Hepatic stellate cell (primary cell): Measurements from ENCODE around the gene TKTL1.
"Not testable (repeated sequence)": the region's sequence is repeated elsewhere in the genome, so short reads cannot be mapped to it uniquely, and the experiment has no call there.

Experiments
- DNase-seq: peaks from one replicate; pipeline ENCODE4 v3.0.0; 2011; ENCODE audit warnings: low spot score

TKTL1 gene

DNA sequence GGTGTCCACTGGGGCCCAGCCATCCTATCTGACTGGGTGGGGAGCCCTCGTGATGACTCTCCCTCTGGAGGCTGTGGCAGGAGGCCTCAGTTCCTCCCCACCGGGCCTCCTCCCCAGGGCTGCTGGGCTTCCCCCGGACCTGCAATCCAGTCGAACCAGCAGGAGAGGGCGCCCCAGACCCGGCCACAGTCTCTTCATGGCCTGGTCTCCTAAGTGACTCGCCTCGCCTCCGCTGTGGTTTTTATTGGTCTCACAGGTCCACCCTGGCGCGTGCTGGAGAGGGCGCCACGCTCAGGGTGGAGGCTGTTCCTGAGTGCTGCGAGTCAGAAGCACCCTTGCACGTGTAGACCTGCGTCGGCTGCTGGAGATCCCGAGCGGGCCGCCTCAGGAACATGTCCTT is 48.0 kb downstream of the TKTL1 start:
- DNase-seq: not testable (repeated sequence)

DNA sequence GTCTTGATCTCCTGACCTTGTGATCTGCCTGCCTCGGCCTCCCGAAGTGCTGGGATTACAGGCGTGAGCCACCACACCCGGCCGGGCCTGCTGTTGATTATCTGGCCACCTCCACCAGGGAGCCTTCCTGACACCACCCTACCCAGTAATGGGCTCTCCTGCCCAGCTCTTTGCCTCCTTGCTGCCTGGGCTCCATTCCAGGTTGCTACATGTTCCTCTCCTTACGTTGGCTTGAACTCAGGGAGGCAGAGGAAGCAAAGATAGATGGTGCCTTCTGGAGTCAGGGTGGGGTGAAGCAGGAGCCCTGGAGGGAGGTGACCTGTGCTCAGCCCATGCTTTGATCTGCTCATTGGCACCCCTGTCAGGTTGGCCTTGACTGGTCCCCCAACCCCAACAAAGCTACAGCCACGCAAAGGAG is 52.5 kb downstream of the TKTL1 start:
- no peak for DNase-seq

DNA sequence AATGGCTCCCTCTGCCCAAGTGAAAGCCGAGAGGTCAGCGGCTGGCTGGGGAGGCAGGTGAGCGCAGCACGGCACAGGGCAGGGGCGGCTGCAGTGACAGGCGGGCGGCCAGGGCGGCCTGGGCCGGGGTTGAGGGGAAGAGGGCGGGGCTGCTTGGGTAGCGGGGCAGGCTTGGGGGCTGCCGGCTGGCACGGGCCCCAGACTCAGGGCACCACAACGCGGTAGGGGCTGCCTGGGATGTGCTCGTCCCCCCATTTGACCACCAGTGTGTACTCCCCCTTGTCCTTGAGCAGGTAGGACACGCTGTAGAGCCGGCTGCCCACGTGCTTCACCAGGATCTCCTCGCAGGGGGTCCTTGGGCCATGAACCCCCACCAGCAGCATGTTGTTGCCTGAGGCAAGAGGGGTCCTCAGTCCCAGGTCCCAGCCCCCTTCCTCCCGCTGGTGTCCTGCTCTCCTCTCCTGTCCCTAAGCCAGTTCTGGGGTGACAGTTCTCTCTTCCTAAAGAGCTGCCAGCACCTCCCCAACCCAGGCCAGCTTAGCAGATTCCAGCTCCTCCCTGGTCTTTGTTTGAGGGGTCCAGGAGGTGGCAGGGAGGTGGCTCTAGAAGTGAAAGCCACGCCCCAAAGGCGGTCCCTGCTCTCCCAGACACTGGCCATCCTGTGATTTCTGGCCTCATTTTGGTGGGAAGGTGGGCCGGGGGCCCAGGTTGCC is 53.2 kb downstream of the TKTL1 start:
- DNase-seq: no peak

DNA sequence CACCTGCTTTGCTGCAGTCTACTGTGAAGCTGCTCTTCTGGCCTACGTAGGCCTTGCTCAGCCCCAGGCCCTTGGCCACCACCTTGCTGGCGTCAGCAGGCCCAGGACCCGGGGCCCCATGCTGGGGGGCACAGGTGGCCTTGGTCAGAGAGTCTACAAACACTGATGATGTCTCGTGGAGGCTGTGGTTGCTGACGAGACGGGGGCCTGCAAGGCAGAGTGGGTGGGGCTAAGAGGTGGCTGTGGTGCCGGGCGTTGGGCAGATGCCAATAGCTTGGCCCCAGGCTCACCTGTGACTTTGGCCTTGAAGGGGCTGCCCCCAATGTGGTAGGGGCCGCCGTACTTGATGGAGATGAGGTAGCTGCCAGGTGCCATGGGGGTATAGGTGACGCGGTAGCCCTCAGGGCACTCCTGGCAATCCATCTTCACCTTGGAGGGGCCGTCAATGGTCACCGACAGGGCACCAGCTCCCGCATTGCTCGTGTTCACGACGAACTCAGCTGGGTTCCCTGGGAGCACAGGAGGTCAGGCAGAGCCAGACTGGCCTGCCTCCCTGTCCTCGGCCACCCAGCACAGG is 53.9 kb downstream of the TKTL1 start:
- no peak for DNase-seq

DNA sequence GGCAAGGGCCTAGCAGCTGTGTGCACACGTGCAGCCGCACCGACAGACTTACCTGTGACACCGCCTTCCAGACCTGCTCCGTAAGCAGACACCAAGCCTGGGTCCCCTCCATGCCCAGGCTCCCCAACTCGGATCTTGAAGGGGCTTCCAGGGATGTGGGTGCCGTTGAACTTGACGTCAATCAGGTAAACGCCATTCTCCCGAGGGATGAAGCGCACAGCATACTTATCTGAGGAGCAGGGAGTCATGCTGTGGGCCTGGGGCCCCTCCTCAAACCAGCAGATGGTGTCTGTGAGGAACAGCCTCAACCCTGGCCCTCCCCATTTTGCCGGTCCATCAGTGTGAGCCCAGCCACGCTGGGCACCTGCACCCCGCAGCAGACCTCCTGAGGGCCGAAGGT is 54.4 kb downstream of the TKTL1 start:
- no peak for DNase-seq

DNA sequence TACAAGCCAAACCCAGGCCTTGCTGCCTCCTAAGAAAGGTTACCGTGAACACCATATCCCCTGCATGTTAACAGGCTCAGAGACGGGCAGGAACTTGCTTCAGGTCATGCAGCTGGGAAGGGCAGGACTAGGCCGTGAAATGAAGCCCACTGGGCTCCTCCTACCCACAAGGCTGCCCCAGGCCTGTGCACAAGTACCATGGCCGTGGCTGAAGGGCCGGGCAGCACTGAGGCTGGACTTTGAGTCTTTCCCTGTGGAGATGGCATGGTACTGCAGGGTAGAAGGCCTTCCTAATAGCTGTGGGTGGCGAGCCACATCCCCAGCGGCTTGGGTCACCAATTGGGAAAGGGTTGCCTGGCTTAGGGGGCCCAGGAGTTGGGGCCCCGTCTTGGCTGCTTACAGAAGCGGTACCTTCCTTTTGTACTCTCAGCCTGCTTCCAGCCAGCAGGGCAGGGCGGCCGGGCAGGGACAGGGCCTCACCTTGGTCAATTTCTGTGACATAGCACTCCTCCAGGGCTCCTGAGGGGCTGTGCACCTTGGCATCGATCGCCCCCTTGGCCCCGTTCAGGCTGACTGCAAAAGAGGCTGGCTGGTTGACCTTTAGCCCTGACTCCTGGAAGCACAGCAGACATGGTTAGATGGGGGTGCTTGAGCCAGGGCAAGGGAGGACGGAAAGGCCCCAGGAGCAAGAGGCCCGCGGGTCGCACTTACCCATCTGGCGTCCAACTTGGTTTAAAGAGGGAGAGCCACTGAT is 55.0 kb downstream of the TKTL1 start:
- no peak for DNase-seq

DNA sequence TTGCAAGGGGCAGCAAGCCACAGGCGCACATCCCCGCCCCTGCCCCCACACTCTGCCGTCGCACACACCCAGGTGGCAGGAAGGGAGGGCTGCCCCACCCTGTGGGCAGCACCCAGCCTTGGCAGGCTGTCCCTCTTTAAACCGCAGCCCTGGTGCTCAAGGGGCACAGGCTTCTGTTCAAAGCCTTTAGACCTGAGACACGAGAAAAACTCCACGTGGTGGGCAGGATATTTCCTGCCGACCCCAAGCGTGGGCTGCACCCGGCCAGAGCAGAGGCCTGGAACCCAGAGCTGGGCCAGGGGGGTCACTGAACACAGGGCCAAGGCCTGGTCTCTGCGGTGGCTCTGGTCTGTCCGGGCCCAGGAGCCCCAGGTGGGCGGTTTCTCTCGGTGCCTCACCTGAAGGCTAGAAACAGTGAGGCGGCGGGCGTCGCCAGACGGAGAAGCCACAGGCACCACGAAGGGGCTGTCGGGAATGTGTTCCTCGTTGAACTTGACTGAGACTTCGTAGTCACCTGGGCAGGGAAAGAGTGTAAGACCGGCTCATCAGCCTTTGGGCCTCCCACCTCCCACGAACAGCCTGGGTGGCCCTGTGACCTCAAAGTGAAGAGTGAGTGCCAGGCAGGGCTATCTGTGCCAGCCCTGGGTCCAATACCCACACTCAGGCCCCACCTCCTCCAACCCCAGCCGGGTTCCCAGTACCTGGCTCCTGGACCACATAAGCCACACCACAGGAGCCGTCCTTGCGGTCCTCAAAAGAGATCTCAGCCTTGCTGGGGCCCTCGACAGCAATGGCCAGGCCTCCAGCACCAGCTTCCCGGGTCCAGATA is 55.8 kb downstream of the TKTL1 start:
- DNase-seq: no peak

DNA sequence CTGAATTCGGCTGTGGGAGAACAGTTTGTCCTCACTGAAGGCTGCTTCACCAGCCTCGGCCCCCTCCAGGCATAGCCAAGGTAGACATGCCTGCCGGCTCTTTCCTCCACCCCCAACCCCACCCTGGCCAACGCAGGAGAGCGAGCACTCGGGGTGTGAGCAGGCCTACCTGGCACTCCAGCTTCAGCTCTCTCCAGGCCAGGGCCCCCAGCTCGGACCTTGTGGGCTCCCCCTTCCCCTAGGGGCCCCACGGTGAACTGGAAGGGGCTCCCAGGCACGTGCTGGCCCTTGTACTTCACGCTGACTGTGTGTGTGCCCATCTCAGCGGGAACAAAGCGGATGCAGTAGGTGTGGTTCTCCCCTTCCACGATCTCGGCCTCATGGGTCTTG is 56.4 kb downstream of the TKTL1 start:
- no peak for DNase-seq

DNA sequence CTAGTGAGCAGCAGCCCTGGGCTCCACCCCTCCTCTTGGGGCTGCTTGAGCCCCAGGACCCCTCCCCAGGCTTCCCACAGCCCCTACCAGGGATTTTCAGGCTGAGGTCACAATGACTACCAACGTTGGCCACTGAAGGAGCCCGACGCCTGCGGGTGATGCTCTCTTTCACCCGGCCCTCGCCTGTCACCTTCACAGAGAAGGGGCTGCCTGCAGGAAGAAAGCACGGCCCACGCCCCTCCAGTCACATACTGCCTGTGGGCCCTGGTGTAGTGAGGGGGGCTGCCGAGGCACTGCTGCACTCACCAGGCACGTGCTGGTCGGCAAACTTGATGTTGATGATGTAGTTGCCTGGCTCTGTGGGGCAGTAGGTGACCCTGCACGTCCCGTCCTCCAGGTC is 56.9 kb downstream of the TKTL1 start:
- no peak for DNase-seq

DNA sequence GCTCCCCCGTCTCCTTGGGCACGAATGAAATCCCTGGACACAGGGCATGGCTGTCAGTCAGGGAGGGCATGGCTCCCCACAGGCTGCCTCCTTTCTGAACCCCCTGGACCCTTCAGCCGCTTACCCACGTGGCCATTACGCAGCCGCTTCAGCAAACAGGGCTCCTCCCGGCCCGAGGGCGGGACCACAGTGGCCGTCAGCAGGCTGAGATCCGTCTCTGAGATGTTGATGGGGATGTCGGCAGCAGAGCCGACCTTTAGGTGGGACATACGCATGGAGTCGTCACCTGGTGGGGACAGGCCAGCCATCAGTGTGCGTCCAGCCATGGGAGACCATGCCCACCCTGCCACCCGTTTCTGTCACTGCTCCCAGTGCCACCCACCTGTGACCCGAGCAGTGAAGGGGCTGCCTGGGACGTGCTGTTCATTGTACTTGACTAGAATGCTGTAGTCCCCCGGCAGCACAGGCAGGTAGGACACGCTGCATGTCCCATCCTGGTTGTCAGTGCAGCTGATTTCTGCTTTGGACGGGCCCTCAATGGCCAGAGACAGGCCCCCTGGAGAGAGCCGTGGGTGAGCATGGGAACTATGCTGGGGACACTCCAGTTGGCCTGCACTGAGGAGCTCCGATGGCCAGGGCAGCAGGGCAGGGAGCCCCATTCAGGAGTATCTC is 57.7 kb downstream of the TKTL1 start:
- no peak for DNase-seq

DNA sequence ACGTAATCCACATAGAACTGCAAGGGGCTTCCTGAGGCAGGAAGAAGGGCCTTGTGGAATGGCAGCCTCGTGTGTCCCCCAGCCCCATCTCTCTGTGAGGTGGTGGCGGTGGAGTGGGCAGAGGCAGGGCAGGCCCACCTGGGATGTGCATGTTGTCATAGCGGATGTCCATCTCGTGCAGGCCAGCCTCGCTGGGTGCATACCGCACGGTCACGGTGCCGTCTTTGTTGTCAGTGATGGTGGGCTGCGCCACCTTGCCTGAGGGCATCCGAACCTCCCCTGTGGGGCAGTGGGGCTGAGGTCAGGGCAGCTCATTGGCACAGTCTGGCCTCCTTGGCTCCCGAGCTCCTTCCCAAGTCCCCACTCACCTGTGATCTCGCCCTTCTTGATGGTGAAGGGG is 58.4 kb downstream of the TKTL1 start:
- no peak for DNase-seq

DNA sequence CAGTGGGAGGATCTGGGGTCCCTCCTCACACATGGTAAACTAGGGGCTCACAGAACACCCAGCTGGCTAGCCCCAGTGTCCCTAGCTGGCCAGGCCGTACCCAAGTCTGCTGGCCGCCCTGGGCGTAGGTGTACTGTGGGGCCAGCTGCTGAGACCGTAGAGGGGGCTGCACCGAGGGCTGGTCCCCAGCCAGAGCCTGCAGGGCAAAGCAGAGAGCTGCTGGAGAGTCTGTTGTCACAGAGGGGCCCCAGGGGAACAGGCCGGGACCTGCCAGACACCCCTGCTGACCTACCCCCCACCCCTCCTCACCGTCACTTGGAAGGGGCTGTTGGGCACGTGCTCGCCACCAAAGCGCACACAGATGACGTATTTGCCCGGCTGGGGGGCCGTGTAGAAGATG is 58.9 kb downstream of the TKTL1 start:
- no peak for DNase-seq

DNA sequence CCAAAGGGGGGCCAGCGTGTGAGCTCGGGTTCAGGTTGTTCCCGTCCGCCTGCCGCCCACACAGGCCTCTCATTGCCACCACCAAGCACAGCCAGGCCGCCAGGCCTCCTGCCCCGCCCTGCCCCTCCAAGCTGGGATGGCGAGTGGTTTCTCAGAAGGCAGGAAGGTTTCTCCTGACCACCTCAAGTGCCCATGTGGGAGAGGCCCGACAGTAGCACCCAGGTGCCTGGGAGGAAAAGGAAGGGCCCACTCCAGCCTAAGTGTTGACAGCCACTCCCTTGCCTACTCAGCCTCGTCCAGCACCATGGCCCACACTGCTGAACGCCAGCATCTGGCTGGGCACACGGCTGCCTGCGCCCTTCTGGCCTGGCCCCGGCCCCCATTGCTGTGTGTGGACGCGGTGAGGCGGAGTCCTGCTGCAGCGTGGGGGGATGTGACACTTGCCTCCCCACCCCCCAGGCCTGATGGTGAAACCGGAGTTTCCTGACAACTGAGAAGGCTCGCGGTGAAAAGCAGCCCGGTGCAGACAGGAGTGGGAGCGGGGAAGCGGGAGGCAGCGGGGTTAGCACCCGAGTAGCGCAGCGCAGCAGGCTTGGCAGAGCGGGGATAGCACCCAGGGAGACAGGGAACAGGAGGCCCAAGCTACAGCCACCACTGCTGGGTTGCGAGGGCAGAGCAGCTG is 59.6 kb downstream of the TKTL1 start:
- DNase-seq: no peak

DNA sequence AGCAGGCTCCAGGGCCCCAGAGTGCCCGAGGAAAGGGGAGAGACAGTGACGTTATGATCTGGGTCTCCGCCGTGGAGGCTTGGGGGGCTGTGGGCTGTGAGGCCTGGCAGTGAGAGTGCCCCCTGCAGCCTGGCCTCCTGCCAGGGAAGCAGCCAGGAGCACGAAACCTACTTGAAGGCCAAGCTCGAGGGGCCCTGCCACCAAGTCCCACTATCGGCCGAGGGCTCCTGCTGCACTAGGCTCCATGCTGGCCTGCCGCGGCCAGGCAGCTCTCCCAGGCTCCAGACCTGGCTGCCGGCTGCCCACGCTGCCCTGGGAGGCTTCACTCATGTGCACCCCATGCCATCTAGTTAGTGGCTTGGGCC is 60.2 kb downstream of the TKTL1 start:
- DNase-seq: no peak

DNA sequence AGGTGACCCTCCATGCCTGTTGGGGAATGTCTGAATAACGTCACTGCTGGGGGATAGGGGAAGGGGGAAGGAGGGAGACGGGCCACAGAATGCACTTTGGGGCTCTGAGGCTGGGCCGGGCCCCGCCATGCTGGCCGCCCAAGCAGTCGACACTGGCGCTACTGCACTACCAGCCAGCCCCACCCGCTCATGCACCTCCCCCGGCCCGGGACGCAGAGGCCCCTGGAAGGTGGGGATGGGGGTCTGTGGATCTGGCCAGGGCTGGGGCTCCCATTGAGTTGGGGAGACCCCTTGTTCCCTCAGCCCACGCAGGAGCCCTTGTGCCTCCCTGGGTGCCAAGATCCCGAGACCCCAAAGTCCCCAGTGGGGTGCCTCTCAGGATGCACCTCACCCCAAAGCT is 61.0 kb downstream of the TKTL1 start:
- no peak for DNase-seq

DNA sequence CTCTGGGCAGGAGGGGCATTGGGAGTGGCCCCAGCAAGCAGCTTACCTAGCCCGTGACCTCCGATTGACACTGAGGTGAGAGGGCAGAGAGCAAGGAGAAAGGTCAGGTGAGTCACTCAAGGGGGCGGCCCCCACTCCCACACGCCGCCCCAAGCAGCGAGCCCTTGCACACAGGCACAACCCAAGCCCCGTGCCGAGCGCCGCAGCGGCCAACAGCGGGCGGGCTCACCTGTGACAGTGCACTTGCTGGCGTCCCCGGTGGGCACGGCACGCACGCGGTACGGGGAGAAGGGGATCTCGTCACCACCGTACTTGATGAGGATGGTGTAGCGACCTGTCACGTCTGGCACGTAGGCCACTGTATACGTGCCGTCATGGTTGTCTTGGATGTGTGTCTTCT is 61.6 kb downstream of the TKTL1 start:
- DNase-seq: no peak

DNA sequence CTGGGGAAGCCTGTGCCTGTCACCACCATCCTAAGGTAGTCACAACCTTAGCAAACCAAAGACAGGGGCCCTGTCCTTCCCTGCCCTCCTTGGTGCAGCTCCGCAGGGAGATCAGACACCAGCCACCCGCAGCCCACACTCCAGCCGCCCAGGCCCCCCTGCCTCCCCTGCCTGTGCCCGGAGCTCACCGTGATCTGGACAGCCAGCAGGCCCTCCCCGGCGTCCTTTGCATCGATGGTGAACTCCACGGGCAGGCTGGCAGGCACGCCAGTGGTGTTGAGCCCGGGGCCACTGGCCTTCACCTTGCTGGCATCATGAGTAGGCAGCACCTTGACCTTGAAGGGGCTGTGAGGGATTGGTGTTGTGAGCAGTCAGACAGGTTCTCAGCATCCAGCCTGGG is 62.4 kb downstream of the TKTL1 start:
- no peak for DNase-seq

DNA sequence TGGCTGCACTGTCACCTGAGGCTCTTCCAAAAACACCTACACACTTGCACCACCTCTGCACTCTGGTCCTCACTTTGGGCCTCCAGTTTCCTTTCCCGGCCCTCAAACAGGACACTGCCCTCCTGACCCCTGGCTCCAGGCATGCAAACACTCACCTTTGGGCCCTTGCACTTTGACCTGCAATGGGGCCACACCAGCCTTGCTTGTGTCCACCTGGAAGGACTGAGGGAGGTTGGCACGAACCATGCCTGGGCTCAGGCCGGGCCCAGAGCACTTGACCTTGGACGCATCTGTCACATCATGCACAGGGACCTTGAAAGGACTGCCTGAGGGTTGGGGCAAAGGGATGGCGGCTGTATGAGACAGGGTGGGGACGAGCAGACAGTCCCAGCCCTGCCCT is 63.2 kb downstream of the TKTL1 start:
- no peak for DNase-seq

DNA sequence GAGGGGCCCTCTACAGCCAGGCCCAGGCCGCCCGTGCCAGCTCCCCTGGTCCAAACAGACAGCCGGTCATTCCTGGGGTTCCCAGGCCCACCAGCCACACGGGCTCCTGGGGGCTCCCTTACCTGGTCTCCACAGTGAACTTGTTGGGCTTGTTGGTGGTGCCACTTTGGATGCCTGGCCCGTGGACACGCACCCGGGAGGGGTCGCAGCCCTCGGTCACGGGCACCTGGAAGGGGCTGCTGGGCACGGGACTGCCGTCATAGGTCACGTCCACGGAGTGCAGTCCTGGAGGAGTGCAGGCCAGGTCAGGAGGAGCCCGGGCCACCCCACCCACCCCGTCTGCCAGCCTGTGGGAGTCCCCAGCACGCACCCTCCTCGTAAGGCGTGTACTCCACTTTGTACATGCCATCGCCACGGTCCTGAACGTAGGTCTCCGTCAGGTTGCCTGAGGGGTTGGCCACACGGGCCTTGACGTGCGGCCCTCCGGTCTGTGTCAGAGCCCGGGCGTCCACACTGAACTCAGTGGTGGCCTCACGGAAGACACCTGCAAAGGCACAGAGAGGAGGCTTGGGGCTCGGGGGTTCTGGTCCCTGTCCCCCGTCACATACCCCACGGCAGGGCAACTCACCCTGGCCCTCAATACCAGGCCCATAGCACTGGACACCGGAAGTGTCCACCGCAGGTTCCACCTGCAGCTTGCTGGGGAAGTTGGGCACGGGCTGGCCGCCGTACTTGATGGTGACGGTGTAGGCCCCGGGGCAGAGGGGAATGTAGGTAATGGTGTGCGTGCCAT is 64.0 kb downstream of the TKTL1 start:
- no peak for DNase-seq

DNA sequence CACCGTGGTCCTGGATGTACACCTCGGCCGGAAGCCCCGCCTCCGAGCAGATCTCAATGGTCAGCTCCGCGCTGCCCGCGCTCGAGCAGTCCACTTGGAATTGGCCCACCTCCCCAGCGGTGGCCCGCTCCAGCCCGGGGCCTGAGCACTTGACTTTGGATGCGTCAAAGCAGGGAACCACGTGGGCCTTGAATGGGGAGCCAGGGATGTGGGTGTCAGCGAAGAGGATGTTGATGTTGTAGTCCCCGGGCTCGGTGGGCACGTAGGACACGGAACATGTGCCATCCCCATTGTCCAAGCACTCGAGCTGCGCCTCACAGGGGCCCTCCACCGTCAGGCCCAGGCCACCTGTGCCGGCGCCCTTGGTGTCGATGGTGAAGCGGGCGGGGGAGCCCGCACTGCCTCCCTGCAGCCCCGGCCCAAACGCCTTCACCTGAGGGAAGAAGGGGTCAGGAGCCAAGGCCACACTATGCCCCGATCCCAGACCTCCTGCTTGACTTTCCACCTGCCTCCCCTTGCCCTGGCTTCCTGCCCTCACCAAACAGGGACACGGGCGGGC is 64.6 kb downstream of the TKTL1 start:
- no peak for DNase-seq
